HCT116 (cell line): Measurements from ENCODE around the gene IQCH. TPM values are rescaled to one million over a fixed set of nuclear protein-coding genes. Genes with fewer than 3 reads are reported as not detected.
A peak's percentile ranks its signal among the peaks of the same experiment; 100 is the strongest.

Source experiments
- ATAC-seq: fragments of 200-7000 bp; cut with Tn5 transposase; 2 replicates; pipeline ENCODE4 v1.9.1; 2020; ENCODE audit warnings: mild to moderate bottlenecking, moderate library complexity
- BruUV-seq: library from RNA; stranded (reverse); fragments of 400-500 nt; replicated peaks from 2 replicates; lab custom pipeline; 2021; lab: Mats Ljungman, UMichigan
- CTCF ChIA-PET: fragments of 300-600 bp; sonication (Branson Sonifier 250); formaldehyde crosslinking; loops from one replicate; lab custom pipeline; 2021; ENCODE audit warnings: antibody characterized with exemption; lab: Charles Lee
- POLR2A ChIA-PET: fragments of 300-600, 350-600 bp; sonication (Branson Sonifier 250); formaldehyde crosslinking; loops from one replicate; lab custom pipeline; 2021; ENCODE audit warnings: antibody characterized with exemption; lab: Charles Lee
- RAD21 ChIA-PET, 2 experiments: fragments of 300-600 bp; sonication (Branson Sonifier 250); formaldehyde crosslinking; loops; one replicate each; lab custom pipeline; 2023; ENCODE audit warnings: low total read pairs in 2 of 2; ENCODE audit not compliant: uncharacterized antibody in 2 of 2, unreplicated experiment in 2 of 2, low non-redundant PET in 1 of 2; lab: Charles Lee
- DNase-seq: peaks from one replicate; pipeline ENCODE4 v3.0.0-alpha.2; 2010; ENCODE audit warnings: low read depth, low spot score
- H2AFZ ChIP-seq: fragments of 200-600 bp; shearing (Covaris generic), sonication (generic); 2 replicates; pipeline ENCODE4 v1.6.1; 2017; ENCODE audit warnings: low read depth, mixed run types, mixed read lengths, antibody characterized with exemption, low read length; ENCODE audit not compliant: poor library complexity, severe bottlenecking
- H3K27ac ChIP-seq: 2 replicates; pipeline ENCODE4 v1.5.1; 2012; ENCODE audit warnings: low read depth, low read length
- H3K27me3 ChIP-seq: fragments of 200-600 bp; sonication (generic); 2 replicates; pipeline ENCODE4 v1.6.1; 2016; ENCODE audit warnings: mixed run types, low read length, mixed read lengths; ENCODE audit not compliant: insufficient read depth
- H3K36me3 ChIP-seq, 2 experiments: fragments of 200-500 bp in 1 of 2; fragments of 200-600 bp in 1 of 2; sonication (Bioruptor generic) in 1 of 2; sonication (generic) in 1 of 2; 2 replicates each; pipeline versions ENCODE4 v1.5.1 to v1.6.1; 2014 to 2016; ENCODE audit warnings: low read length in 2 of 2, inconsistent platforms in 1 of 2, mixed read lengths in 1 of 2, mixed run types in 1 of 2; ENCODE audit not compliant: insufficient read depth in 2 of 2, control insufficient read depth in 1 of 2
- H3K4me1 ChIP-seq, 2 experiments: fragments of 200-600 bp in 1 of 2; sonication (generic) in 1 of 2; 2 replicates each; pipeline versions ENCODE4 v1.5.1 to v1.6.1; 2012 to 2017; ENCODE audit warnings: low read length in 2 of 2, inconsistent platforms in 1 of 2, mild to moderate bottlenecking in 1 of 2, mixed read lengths in 1 of 2, mixed run types in 1 of 2, moderate library complexity in 1 of 2; ENCODE audit not compliant: insufficient read depth in 2 of 2, control insufficient read depth in 1 of 2
- H3K4me2 ChIP-seq: fragments of 200-600 bp; sonication (generic); 2 replicates; pipeline ENCODE4 v1.6.1; 2017; ENCODE audit warnings: mixed run types, low read length, mixed read lengths
- H3K4me3 ChIP-seq, 2 experiments: fragments of 200-600 bp in 1 of 2; sonication (generic) in 1 of 2; replicated peaks in 1 of 2; 2 replicates each; pipeline ENCODE4 v1.5.1; 2011 to 2016; ENCODE audit warnings: low read length in 2 of 2, control low read depth in 1 of 2, low read depth in 1 of 2, mild to moderate bottlenecking in 1 of 2, mixed read lengths in 1 of 2, mixed run types in 1 of 2
- H3K79me2 ChIP-seq: fragments of 200-600 bp; sonication (generic); 2 replicates; pipeline ENCODE4 v1.6.1; 2017; ENCODE audit warnings: mild to moderate bottlenecking, mixed run types, low read length, moderate library complexity, mixed read lengths; ENCODE audit not compliant: insufficient read depth
- H3K9ac ChIP-seq: fragments of 200-600 bp; sonication (generic); 2 replicates; pipeline ENCODE4 v1.6.1; 2016; ENCODE audit warnings: low read length, mixed read lengths
- H3K9me2 ChIP-seq: fragments of 200-600 bp; sonication (generic), shearing (Covaris generic); 2 replicates; pipeline ENCODE4 v1.6.1; 2017; ENCODE audit warnings: mixed run types, mild to moderate bottlenecking, moderate library complexity; ENCODE audit not compliant: insufficient read depth
- H3K9me3 ChIP-seq, 2 experiments: fragments of 200-500 bp in 1 of 2; fragments of 200-600 bp in 1 of 2; sonication (Bioruptor generic) in 1 of 2; sonication (generic) in 1 of 2; 2 replicates each; pipeline ENCODE4 v1.6.1; 2014 to 2017; ENCODE audit warnings: low read length in 2 of 2, mixed read lengths in 2 of 2, inconsistent platforms in 1 of 2, low read depth in 1 of 2, mild to moderate bottlenecking in 1 of 2, mixed run types in 1 of 2, moderate library complexity in 1 of 2; ENCODE audit not compliant: control insufficient read depth in 1 of 2, insufficient read depth in 1 of 2
- H4K20me1 ChIP-seq: fragments of 200-600 bp; sonication (generic), shearing (Covaris generic); 2 replicates; pipeline ENCODE4 v1.6.1; 2017; ENCODE audit warnings: mixed run types, mild to moderate bottlenecking, moderate library complexity; ENCODE audit not compliant: insufficient read depth
- CEBPB ChIP-seq: IDR thresholded peaks from 2 replicates; pipeline ENCODE4 v1.6.1; 2012; ENCODE audit warnings: low read depth
- FOSL1 ChIP-seq: IDR thresholded peaks from 2 replicates; pipeline ENCODE4 v1.6.1; 2012; ENCODE audit warnings: low read depth
- POLR2A ChIP-seq: IDR thresholded peaks from 2 replicates; pipeline ENCODE4 v1.7.0; 2011; ENCODE audit warnings: borderline replicate concordance; ENCODE audit not compliant: insufficient read depth, insufficient read length; ENCODE audit errors: extremely low read depth
- RAD21 ChIP-seq: IDR thresholded peaks from 2 replicates; pipeline ENCODE4 v1.6.1; 2012; ENCODE audit warnings: low read depth, mild to moderate bottlenecking
- TCF7L2 ChIP-seq: IDR thresholded peaks from 2 replicates; pipeline ENCODE4 v1.7.0; 2011; ENCODE audit warnings: borderline replicate concordance, inconsistent platforms; ENCODE audit not compliant: insufficient read depth, insufficient read length; ENCODE audit errors: extremely low read depth
- ZNF274 ChIP-seq: fragments of 200-500 bp; sonication (Bioruptor generic); IDR thresholded peaks from 2 replicates; pipeline ENCODE4 v1.6.1; 2014; ENCODE audit warnings: mild to moderate bottlenecking, low read depth, low read length, inconsistent platforms
- intact Hi-C: fragments of 100-400 bp; cut with micrococcal nuclease; formaldehyde crosslinking; loops from 2 replicates; pipeline ENCODE4 v1.10.0; 2022
- total RNA-seq: library from RNA; stranded (reverse); gene quantifications from one replicate; pipeline ENCODE4 v1.2.1, GENCODE V29; 2021; ENCODE audit not compliant: unreplicated experiment
- TF ChIP-seq, protein P1 (sequence below), 3 experiments: fragments of 200-600 bp in 1 of 3; sonication (generic) in 1 of 3; IDR thresholded peaks in 2 of 3; conservative IDR thresholded peaks in 1 of 3; 2 replicates each; pipeline ENCODE4 v1.5.1; 2012 to 2017; ENCODE audit warnings: low read depth in 2 of 3, low read length in 2 of 3, antibody characterized with exemption in 1 of 3, borderline replicate concordance in 1 of 3, control low read depth in 1 of 3, mild to moderate bottlenecking in 1 of 3, mixed read lengths in 1 of 3, mixed run types in 1 of 3, moderate library complexity in 1 of 3; ENCODE audit not compliant: insufficient read depth in 1 of 3

The IQCH gene
- total RNA-seq, 1 experiment from 2014 or later, result 4.6 TPM

DNA sequence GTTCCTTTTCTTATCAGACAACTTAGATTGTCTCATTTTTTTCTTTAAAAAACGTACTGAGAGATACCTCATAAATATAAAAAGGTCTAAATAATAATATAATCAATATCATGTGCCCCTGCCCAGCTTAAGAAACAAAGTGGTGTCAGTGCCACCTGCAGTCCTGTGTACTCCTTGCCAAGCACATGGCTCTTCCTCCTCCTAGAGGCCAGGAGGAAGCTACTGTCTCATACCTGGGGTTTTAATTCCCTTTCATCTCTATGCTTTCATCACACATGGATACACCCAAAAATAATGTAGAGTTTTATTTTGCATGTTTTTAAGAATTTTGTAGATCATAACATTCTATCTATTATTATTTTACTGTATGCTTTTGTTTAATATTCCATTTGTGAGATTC, 167.7 kb downstream of the IQCH start:
- H3K36me3 ChIP-seq, result no peaks in the 10 kb centered on the region
- no peaks in the 10 kb centered on the region for H3K27me3 ChIP-seq
- no peak overlapping the region for H3K4me2 ChIP-seq
- H3K9me2 ChIP-seq, result no peaks in the 10 kb centered on the region
- H2AFZ ChIP-seq, result no peak overlapping the region
- no peak overlapping the region for H3K9ac ChIP-seq
- BruUV-seq, result no TSS peak
- intact Hi-C loops, result no loop called here
- RAD21 ChIA-PET, result no interaction called here
- TF ChIP-seq, protein P1, sequence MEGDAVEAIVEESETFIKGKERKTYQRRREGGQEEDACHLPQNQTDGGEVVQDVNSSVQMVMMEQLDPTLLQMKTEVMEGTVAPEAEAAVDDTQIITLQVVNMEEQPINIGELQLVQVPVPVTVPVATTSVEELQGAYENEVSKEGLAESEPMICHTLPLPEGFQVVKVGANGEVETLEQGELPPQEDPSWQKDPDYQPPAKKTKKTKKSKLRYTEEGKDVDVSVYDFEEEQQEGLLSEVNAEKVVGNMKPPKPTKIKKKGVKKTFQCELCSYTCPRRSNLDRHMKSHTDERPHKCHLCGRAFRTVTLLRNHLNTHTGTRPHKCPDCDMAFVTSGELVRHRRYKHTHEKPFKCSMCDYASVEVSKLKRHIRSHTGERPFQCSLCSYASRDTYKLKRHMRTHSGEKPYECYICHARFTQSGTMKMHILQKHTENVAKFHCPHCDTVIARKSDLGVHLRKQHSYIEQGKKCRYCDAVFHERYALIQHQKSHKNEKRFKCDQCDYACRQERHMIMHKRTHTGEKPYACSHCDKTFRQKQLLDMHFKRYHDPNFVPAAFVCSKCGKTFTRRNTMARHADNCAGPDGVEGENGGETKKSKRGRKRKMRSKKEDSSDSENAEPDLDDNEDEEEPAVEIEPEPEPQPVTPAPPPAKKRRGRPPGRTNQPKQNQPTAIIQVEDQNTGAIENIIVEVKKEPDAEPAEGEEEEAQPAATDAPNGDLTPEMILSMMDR (IDR thresholded peaks at IDR 0.05 in 2 of 3, conservative IDR thresholded peaks at IDR 0.05 in 1 of 3; ENCODE audit: borderline replicate concordance in 1 of 3, insufficient read depth in 1 of 3, low read depth in 2 of 3, low read length in 2 of 3), result peak; percentile 8 to 31 (median 11); a peak in 1 of 6 replicates
- TF ChIP-seq CEBPB, result no peak
- no peak for TF ChIP-seq FOSL1
- peak; percentile 17 for TF ChIP-seq TCF7L2
- TF ChIP-seq POLR2A, result no peak
- peak; percentile 48; the same call in 1 of the 2 replicates for TF ChIP-seq RAD21
- H3K79me2 ChIP-seq, result no peaks in the 10 kb centered on the region
- ATAC-seq (peak; percentile 65), DNase-seq (no peak)
- POLR2A ChIA-PET, result no interaction called here
- H3K4me3 ChIP-seq, result no peak overlapping the region
- H3K4me1 ChIP-seq, result no peaks in the 10 kb centered on the region
- H3K27ac ChIP-seq, result no peak overlapping the region
- H4K20me1 ChIP-seq, result no peaks in the 10 kb centered on the region
- no peaks in the 10 kb centered on the region for H3K9me3 ChIP-seq
- CTCF ChIA-PET, result no interaction called here

GRCh38 chr15:67433495-67434099, 179.0 kb downstream of the IQCH start:
- ATAC-seq (peak; percentile 94), DNase-seq (peak; percentile 27)
- BruUV-seq, result no TSS peak
- H3K4me2 ChIP-seq, result no peak overlapping the region
- POLR2A ChIA-PET, result no interaction called here
- no peaks in the 10 kb centered on the region for H3K27me3 ChIP-seq
- no peak overlapping the region for H3K27ac ChIP-seq
- no peak overlapping the region for H2AFZ ChIP-seq
- CTCF ChIA-PET, result interaction anchor here (1.0 to 1.7 kb wide), 4 partner anchors 11 to 487 kb away, joined by 3 to 9 read pairs (median 5); no protein-coding TSS in a partner anchor
- H3K36me3 ChIP-seq, result no peaks in the 10 kb centered on the region
- no peak overlapping the region for H3K4me3 ChIP-seq
- peaks cover 0 to 7% of the 10 kb centered on the region in 2 experiments; a peak in 1 of 4 replicates for H3K4me1 ChIP-seq
- H4K20me1 ChIP-seq, result no peaks in the 10 kb centered on the region
- no peaks in the 10 kb centered on the region for H3K79me2 ChIP-seq
- no peaks in the 10 kb centered on the region for H3K9me2 ChIP-seq
- RAD21 ChIA-PET, result no interaction called here
- TF ChIP-seq ZNF274 (no peak), RAD21 (peak; percentile 72)
- TF ChIP-seq, protein P1 (IDR thresholded peaks at IDR 0.05 in 2 of 3, conservative IDR thresholded peaks at IDR 0.05 in 1 of 3; ENCODE audit: borderline replicate concordance in 1 of 3, insufficient read depth in 1 of 3, low read depth in 2 of 3, low read length in 2 of 3), result peak; percentile 61 to 87 (median 77); a peak in 5 of 6 replicates
- intact Hi-C loops, result loop anchor here (5.0 kb wide), 1 partner anchor 486 kb away; no protein-coding TSS in a partner anchor
- H3K9me3 ChIP-seq, result no peaks in the 10 kb centered on the region
- H3K9ac ChIP-seq, result no peak overlapping the region
